Activated CD4-positive, CD25-positive, alpha-beta regulatory T cell (primary cell): ENCODE results near the gene JAML.

Experiments used
- DNase-seq, 4 experiments: peaks; one replicate each; lab custom pipeline; 2025; lab: John Stamatoyannopoulos, UW

Gene JAML

GRCh38 chr11:118239509-118240205 is 14.8 kb upstream of the JAML start:
- no peak for DNase-seq

GRCh38 chr11:118238929-118239328 is 14.1 kb upstream of the JAML start:
- no peak for DNase-seq

DNA sequence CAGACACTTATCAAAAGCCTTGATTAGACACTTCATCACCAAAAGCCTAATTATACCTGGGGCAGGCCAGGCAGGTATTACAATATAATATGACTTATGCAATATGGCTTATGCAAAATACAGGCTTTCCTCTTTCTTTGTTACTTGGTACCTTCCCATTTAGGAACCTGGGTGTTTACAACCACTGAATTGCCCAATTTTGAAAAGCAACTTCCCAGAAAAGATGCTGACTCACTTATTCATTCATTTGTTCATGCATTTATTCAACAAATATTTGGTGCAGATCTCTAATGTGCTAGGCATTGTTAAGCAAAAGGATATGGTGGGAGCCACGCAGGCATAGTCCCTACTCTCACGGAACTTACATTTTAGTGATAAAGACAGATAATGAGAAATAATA is 13.6 kb upstream of the JAML start:
- DNase-seq = no peak

GRCh38 chr11:118236170-118236569 is 11.4 kb upstream of the JAML start:
- DNase-seq = no peak

DNA sequence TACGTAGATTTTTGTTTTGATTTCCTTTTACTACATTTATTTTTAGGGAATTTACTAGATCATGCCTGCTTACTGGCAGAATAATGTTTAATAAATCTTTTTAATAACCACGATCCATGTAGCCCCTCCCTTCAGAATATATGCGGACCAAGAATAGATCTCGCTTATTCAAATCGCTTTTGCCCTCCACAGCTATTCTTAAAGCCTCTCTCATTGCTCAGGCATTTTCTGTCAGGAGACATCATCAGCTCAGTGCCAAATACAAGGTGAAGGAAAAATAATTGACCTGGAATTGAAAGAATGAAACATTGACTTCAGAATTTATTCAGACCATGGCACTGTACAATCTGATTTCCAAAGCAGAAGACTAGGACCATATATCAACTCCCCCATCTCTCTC is 10.0 kb upstream of the JAML start:
- no peak for DNase-seq

DNA sequence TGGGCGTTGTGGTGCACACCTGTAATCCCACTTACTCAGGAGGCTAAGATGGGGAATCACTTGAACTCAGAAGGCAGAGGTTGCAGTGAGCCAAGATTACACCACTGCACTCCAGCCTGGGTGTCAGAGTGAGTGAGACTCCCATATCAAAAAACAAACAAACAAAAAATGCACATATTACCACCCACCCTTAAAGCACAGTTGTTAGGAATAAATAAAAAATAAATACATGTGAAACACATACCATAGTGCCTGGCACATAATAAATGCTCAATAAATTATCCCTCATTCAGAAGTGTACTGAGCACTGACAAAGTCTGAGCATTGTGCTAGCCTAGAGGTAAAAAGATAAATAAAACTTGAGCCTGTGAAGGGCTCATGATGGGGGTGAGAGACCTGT is 9.0 kb upstream of the JAML start:
- no peak for DNase-seq

GRCh38 chr11:118233377-118233776 is 8.6 kb upstream of the JAML start:
- DNase-seq = no peak

GRCh38 chr11:118232659-118233058 is 7.8 kb upstream of the JAML start:
- no peak for DNase-seq

GRCh38 chr11:118231461-118231860 is 6.7 kb upstream of the JAML start:
- no peak for DNase-seq

GRCh38 chr11:118230088-118230487 is 5.3 kb upstream of the JAML start:
- DNase-seq = no peak

DNA sequence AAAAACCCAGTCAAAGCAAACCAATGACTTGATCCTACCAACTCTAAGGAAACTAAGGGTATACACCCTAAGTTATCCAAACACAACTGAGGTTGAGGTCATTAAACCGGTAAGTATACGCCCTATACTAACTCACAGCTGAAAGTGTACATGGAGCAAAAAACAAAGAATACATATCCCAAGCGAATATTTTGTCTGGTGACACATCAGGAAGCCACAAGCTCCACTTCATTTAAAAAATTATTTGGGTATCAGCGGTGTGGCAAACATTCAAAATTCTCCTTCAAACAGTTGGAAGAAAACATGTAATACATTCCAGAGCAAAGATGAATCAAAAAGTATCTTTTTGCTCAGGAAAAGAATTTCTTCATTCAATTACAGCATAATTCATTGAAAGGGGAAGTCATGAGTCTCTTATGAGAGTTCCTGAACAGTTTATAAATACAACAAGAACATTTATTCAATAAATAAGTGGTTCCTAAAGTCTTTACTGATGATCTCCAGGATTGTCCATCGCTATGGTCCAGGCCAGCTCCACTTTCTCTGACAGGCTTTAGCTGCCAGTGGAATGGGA is 4.5 kb upstream of the JAML start:
- no peak for DNase-seq

GRCh38 chr11:118227865-118228785 is 3.3 kb upstream of the JAML start:
- no peak for DNase-seq

DNA sequence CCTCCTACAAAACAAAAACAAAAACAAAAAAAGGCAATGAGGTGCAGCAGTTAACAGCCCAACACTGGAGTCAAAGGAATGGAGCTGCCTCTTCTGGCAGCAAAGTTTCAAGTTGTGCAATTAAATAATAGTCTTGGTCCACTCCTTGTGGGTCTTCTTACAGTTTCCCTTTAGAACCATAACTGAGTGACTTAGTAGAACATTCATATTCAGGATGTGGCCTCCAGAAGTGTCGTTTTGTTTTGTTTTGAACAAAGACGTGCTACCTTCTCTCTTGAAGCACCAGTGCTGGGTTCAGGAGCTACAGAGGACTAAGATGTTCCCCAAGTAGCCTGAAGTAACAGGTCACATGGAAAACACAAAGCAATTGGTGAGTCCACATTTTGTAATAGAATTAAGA is 2.0 kb upstream of the JAML start:
- no peak for DNase-seq

- DNase-seq = no peak
Observed at GRCh38 chr11:118226296-118226695, 1.5 kb upstream of the JAML start.

DNA sequence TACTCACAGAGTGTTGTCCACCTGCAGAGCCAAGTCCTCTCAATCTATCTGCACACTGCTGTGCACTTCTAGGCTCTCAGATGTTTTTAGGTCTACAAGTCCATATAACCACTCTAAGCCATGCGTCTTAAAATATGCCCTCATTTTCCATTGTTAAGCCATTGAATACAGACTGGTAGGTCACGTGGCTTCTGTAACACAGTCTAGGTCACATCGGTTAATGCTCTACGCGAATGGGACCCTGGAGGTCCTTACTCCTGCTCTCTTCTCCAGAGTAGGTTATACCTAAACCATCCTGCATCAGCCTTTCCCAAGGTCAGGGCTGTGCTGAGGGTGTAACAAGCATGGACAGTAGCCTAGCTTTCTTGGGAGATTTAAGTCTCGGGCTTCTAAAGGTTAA is 819 bp downstream of the JAML start:
- no peak for DNase-seq

DNA sequence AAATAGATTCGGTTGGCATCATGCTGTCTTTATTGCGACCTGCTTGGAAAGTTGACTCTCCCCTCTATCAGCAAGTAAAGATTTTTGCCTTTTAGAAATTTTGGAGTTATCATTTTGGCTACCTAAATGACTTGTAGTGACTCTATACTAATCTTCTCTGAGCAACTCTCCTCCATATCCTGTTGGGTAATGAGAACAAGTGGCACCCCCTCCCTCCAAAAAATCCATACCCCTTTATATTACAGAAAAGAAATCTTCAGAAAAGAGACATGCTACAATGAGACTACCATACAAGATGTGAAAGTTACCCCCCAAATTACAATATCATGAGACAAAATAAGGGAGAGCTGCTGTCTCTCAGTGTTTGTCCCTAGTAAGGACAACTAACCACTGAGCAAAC is 1.2 kb downstream of the JAML start:
- DNase-seq = no peak

- DNase-seq = no peak
Observed at GRCh38 chr11:118222437-118222836, 2.4 kb downstream of the JAML start.

GRCh38 chr11:118221419-118221818 is 3.4 kb downstream of the JAML start:
- no peak for DNase-seq

GRCh38 chr11:118219732-118220131 is 5.1 kb downstream of the JAML start:
- no peak for DNase-seq

DNA sequence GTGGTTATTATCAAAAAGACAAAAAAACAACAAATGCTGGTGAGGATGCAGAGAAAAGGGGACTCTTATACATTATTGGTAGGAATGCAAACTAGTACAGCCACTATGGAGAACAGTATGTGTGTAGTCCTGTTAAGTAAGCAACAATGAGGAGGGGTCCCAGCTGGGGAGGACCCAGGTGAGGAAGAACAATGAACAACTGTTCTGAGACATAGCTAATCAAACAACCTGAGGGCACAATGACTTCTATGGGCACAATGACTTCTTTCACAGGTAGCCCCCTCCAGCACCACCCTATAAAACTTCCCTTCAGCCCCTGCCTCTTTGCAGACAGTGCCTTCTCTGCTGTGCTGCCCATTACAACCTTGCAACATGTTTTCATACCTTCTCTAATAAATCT is 5.6 kb downstream of the JAML start:
- DNase-seq = no peak

GRCh38 chr11:118217575-118217974 is 7.2 kb downstream of the JAML start:
- no peak for DNase-seq

GRCh38 chr11:118216621-118217481 is 8.0 kb downstream of the JAML start:
- peak in 1 of 4 experiments; percentile 28 for DNase-seq
